Activated T-cell treated with anti-CD3 and anti-CD28 coated beads, Interleukin-2, amount 50 U/mL, for 72 hours (primary cell): ENCODE measurements around the gene CLCA1. TPM values are rescaled to one million over a fixed set of nuclear protein-coding genes. Genes with fewer than 3 reads are reported as not detected.
"Not testable (repeated sequence)": the region's sequence is repeated elsewhere in the genome, so short reads cannot be mapped to it uniquely, and the experiment has no call there.

Experiments
- ATAC-seq, 2 donors: fragments of 150-1000 bp; cut with Tn5 transposase; replicated peaks in 1 of 2; 2 replicates each; pipeline ENCODE4 v1.10.0; 2021; ENCODE audit warnings: moderate library complexity in 2 of 2, mild to moderate bottlenecking in 1 of 2
- DNase-seq, 2 donors: peaks; one replicate each; pipeline ENCODE4 v3.0.0; 2021 to 2022; ENCODE audit warnings: mixed read lengths in 1 of 2
- H3K27ac Mint-ChIP-seq: one replicate; pipeline ENCODE4 v1.8.0; 2022; ENCODE audit warnings: mild to moderate bottlenecking, moderate library complexity, mixed read lengths
- H3K27me3 Mint-ChIP-seq: one replicate; pipeline ENCODE4 v1.8.0; 2022; ENCODE audit warnings: low read depth, mixed read lengths
- H3K36me3 Mint-ChIP-seq, 2 donors: one replicate each; pipeline ENCODE4 v1.8.0; 2022; ENCODE audit warnings: mixed read lengths in 2 of 2, mild to moderate bottlenecking in 1 of 2; ENCODE audit not compliant: insufficient read depth in 2 of 2
- H3K4me1 Mint-ChIP-seq: one replicate; pipeline ENCODE4 v1.8.0; 2022; ENCODE audit warnings: low read depth, mixed read lengths
- H3K4me3 Mint-ChIP-seq, 2 donors: one replicate each; pipeline ENCODE4 v1.8.0; 2022; ENCODE audit warnings: mild to moderate bottlenecking in 2 of 2, mixed read lengths in 2 of 2, moderate library complexity in 2 of 2
- H3K9me3 Mint-ChIP-seq, 2 donors: one replicate each; pipeline ENCODE4 v1.8.0; 2022; ENCODE audit warnings: mixed read lengths in 2 of 2
- total RNA-seq, 2 donors: library from RNA; stranded (reverse); gene quantifications; one replicate each; pipeline ENCODE4 v1.2.3, GENCODE V29; 2022

The CLCA1 gene
- total RNA-seq, 2 donors from 2014 or later = not detected

DNA sequence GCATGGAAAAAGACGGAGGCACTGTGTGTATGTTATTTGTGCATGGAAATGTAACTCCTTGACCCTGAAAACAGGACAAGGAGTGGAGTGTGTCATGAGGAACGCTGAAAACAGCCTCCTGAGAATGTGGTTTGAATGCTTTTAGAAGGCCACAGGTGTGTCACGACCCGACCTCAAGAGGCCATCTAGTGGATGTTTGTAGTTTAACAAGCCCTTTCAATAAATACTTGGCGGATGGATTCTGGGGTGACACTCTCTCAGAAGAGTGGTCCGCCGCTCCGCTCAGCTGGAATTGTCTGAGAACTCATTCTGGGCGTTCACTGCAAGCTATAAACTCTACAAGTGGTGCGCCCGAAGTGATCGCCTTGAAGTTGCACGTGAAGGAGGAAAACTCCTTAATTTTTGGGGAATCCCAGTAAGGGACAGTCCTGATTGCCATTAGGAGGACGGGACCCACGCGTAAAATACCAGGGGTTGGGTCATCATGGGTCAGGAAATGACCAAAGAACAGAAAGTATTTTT is 33.5 kb downstream of the CLCA1 start:
- not testable (repeated sequence) for H3K9me3 Mint-ChIP-seq, H3K36me3 Mint-ChIP-seq, H3K27ac Mint-ChIP-seq
- peak overlapping the region; percentile 85 to 94 for H3K4me3 Mint-ChIP-seq
- ATAC-seq (peak; percentile 83 to 85), DNase-seq (peak; percentile 19 to 38)
- peaks cover 14% of the 10 kb centered on the region for H3K27me3 Mint-ChIP-seq
- H3K4me1 Mint-ChIP-seq = peaks cover 14% of the 10 kb centered on the region

- H3K27ac Mint-ChIP-seq = no peak overlapping the region
These were observed 34.1 kb downstream of the CLCA1 start for GRCh38 chr1:86502721-86503405.

GRCh38 chr1:86503406-86504136 is 34.8 kb downstream of the CLCA1 start:
- H3K4me1 Mint-ChIP-seq = peaks cover 14% of the 10 kb centered on the region
- ATAC-seq (no peak), DNase-seq (no peak)
- H3K27ac Mint-ChIP-seq = no peak overlapping the region
- no peaks in the 10 kb centered on the region for H3K36me3 Mint-ChIP-seq
- no peaks in the 10 kb centered on the region for H3K9me3 Mint-ChIP-seq
- peaks cover 5% of the 10 kb centered on the region for H3K27me3 Mint-ChIP-seq
- H3K4me3 Mint-ChIP-seq = peak overlapping the region; percentile 20 to 85

More at GRCh38 chr1:86502721-86503405, 34.1 kb downstream of the CLCA1 start:
- H3K36me3 Mint-ChIP-seq = no peaks in the 10 kb centered on the region
- H3K4me3 Mint-ChIP-seq = peak overlapping the region; percentile 85 to 94
- peaks cover 12% of the 10 kb centered on the region for H3K27me3 Mint-ChIP-seq
- peaks cover 14% of the 10 kb centered on the region for H3K4me1 Mint-ChIP-seq
- peak; percentile 35 to 56 for ATAC-seq
- no peaks in the 10 kb centered on the region for H3K9me3 Mint-ChIP-seq
- DNase-seq = no peak

GRCh38 chr1:86504137-86504479 is 35.4 kb downstream of the CLCA1 start:
- Mint-ChIP-seq H3K27me3 (no peaks in the 10 kb centered on the region), H3K4me3 (peak overlapping the region; percentile 20 to 31), H3K36me3 (no peaks in the 10 kb centered on the region), H3K4me1 (peaks cover 14% of the 10 kb centered on the region), H3K27ac (no peak overlapping the region), H3K9me3 (no peaks in the 10 kb centered on the region)
- ATAC-seq = no peak
- DNase-seq = no peak

DNA sequence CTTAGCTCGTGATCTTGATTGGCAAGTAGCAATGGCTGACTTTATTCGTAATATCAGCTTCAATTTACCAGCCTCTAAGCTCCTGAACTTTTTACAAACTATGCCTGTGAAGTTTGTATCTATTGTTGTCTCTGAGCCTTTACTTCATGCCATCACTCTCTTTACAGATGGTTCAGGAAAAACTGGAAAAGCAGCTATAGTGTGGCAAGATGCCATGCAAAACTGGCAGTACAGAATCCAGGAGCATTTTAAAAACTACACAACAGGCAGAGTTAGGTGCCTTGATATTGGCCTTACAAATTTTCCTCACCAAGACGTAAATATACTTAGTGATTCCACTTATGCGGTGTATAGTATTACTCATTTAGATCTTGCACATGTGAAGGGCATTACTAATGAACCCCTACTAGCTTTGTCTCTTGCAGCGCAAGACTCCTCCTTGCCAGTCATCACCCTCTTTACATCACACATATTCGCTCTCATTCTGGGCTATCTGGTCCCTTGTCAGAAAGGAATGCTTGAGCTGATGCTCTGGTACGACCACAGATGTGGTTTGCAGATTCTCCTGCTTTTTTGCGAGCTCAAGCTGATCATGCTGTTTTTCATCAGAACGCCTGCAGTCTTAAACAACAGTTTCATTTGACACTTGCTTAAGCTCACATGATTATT is 36.3 kb downstream of the CLCA1 start:
- H3K36me3 Mint-ChIP-seq = no peaks in the 10 kb centered on the region
- no peak overlapping the region for H3K4me3 Mint-ChIP-seq
- no peak for ATAC-seq
- DNase-seq = no peak
- H3K9me3 Mint-ChIP-seq = no peaks in the 10 kb centered on the region
- no peak overlapping the region for H3K27ac Mint-ChIP-seq
- no peaks in the 10 kb centered on the region for H3K27me3 Mint-ChIP-seq
- H3K4me1 Mint-ChIP-seq = peaks cover 14% of the 10 kb centered on the region

DNA sequence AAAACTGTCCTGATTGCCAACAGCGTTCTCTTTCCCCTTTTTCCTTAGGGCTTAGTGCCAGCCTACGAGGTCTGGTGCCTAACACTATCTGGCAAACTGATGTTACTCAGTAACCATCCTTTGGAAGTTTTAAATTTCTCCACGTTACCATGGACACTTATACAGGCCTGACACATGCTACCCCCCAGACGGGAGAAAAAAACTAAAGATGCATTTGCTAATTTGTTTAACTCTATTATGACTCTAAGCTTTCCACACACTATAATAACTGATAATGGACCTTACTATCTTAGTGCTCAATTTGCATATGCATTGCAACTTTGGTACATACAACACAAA is 36.8 kb downstream of the CLCA1 start:
- DNase-seq (no peak), ATAC-seq (no peak)
- Mint-ChIP-seq H3K4me3 (no peak overlapping the region), H3K27ac (no peak overlapping the region), H3K36me3 (no peaks in the 10 kb centered on the region), H3K27me3 (no peaks in the 10 kb centered on the region), H3K4me1 (peaks cover 14% of the 10 kb centered on the region), H3K9me3 (no peaks in the 10 kb centered on the region)

GRCh38 chr1:86507935-86508582 is 39.3 kb downstream of the CLCA1 start:
- peaks cover 6% of the 10 kb centered on the region for H3K4me1 Mint-ChIP-seq
- H3K4me3 Mint-ChIP-seq = no peak overlapping the region
- DNase-seq (peak in 1 of 2 donors; percentile 9), ATAC-seq (peak in 1 of 2 donors; percentile 43)
- no peak overlapping the region for H3K27ac Mint-ChIP-seq
- no peaks in the 10 kb centered on the region for H3K36me3 Mint-ChIP-seq
- H3K27me3 Mint-ChIP-seq = no peaks in the 10 kb centered on the region
- H3K9me3 Mint-ChIP-seq = no peaks in the 10 kb centered on the region

DNA sequence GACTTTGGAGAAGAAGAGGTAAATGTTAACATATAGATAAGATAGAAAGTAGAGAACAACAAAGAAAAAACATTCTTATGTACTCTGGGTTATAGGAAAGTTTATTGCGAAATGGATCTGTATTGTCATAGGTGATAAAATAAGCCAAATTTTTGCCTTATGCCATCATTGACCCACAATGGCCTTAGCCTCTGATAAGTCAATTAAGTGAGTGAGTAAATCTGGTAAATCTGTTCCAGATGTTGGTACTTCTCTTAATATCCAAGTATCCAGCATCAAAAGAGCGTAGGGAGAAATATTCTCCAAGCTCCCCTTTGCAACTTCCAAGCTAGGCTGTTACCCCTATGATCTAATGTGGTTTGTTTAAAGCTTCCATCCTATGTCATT is 39.8 kb downstream of the CLCA1 start:
- Mint-ChIP-seq H3K4me3 (no peak overlapping the region), H3K27me3 (no peaks in the 10 kb centered on the region), H3K36me3 (no peaks in the 10 kb centered on the region), H3K4me1 (peaks cover 1% of the 10 kb centered on the region), H3K9me3 (no peaks in the 10 kb centered on the region), H3K27ac (no peak overlapping the region)
- ATAC-seq = no peak
- DNase-seq = no peak

GRCh38 chr1:86515597-86515996 is 46.9 kb downstream of the CLCA1 start:
- Mint-ChIP-seq H3K27me3 (no peaks in the 10 kb centered on the region), H3K27ac (no peak overlapping the region), H3K9me3 (no peaks in the 10 kb centered on the region), H3K4me1 (no peaks in the 10 kb centered on the region), H3K4me3 (no peak overlapping the region), H3K36me3 (no peaks in the 10 kb centered on the region)
- ATAC-seq (no peak), DNase-seq (no peak)

DNA sequence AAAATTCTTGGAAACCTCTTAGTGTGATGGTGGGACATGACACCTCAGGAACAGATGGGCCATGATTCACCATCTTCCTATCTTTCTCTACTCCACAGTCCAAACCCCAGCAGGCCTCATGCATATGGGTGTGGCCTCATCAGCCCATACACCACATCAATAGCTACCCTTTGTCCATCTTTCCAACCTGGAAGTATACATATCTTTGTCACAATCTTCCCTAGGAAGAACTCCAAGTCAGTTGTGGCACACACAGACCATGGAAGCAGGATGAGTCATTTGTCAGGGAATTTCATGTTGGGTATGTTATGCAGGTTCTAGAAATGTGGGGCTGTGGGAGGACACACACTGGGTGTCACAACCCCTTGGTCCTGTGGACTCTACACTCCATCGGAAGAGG is 47.6 kb downstream of the CLCA1 start:
- Mint-ChIP-seq H3K4me1 (no peaks in the 10 kb centered on the region), H3K27me3 (no peaks in the 10 kb centered on the region), H3K36me3 (no peaks in the 10 kb centered on the region), H3K27ac (no peak overlapping the region), H3K9me3 (no peaks in the 10 kb centered on the region), H3K4me3 (no peak overlapping the region)
- DNase-seq (no peak), ATAC-seq (no peak)

DNA sequence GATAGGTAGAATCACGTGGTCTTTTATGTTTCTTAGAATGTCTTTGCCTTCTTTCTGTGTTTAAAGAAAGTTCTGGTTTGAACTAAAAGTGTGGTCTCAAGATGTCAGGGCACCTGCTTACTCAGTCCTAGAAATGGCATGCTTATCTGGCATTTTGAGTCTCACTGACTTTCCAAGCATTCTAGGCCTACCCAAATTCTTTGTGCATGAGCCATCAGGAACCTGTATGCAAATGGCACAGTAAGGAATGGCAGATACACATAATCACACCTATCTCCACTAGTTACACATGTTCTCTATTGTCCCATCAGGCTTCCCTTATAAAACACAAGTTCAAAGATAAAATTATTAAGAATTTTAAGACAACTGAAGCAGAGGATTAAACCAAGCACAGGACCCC is 48.6 kb downstream of the CLCA1 start:
- Mint-ChIP-seq H3K27ac (no peak overlapping the region), H3K27me3 (no peaks in the 10 kb centered on the region), H3K36me3 (no peaks in the 10 kb centered on the region), H3K9me3 (no peaks in the 10 kb centered on the region), H3K4me1 (no peaks in the 10 kb centered on the region), H3K4me3 (no peak overlapping the region)
- ATAC-seq (no peak), DNase-seq (no peak)

- Mint-ChIP-seq H3K27me3 (no peaks in the 10 kb centered on the region), H3K9me3 (no peaks in the 10 kb centered on the region), H3K27ac (no peak overlapping the region), H3K4me1 (no peaks in the 10 kb centered on the region), H3K4me3 (no peak overlapping the region), H3K36me3 (no peaks in the 10 kb centered on the region)
- no peak for DNase-seq
- no peak for ATAC-seq
These were observed 52.2 kb downstream of the CLCA1 start for GRCh38 chr1:86520789-86521521.
